Globus pallidus (tissue), 1 donor: ENCODE measurements around the gene RFNG.

Source experiments
- DNase-seq: peaks from one replicate; pipeline ENCODE4 v3.0.0-alpha.2; 2015; ENCODE audit warnings: low spot score

RFNG gene

DNA sequence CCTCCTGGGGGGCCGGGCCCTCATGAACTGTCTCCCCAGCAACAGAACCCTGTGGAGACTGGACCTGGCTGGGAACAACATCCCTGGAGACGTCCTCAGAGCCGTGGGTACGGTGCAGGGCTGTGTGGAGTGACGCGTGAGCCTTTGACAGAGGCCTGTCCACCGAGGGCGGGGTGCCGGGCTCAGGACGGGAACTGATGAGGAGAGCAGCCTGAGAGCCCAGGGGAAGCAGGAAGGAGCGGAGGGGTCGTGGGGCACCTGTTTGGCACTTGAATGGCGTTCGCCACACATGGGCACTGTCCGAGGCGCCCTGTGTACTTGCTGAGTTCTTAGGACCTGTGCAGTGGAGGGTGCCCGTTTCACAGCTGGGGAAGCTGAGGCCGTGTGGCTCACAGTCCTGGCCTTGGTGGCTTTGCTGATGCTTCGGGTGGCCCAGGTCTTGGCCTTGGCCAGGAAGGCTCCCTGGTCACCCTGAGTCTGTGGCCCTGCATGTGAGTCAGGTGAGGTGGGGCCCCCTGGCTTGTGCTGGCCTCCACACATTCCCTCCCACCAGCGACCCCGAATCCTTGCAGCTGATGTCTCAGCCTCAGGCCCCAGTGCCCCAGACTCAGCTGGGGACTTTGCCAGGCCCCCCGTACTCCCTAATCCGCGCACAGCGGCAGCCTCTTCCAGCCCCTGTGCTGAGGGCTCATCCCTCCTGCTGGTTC, 26.1 kb downstream of the RFNG start:
- no peak for DNase-seq

GRCh38 chr17:82024859-82025258, 26.8 kb downstream of the RFNG start:
- DNase-seq: no peak

DNA sequence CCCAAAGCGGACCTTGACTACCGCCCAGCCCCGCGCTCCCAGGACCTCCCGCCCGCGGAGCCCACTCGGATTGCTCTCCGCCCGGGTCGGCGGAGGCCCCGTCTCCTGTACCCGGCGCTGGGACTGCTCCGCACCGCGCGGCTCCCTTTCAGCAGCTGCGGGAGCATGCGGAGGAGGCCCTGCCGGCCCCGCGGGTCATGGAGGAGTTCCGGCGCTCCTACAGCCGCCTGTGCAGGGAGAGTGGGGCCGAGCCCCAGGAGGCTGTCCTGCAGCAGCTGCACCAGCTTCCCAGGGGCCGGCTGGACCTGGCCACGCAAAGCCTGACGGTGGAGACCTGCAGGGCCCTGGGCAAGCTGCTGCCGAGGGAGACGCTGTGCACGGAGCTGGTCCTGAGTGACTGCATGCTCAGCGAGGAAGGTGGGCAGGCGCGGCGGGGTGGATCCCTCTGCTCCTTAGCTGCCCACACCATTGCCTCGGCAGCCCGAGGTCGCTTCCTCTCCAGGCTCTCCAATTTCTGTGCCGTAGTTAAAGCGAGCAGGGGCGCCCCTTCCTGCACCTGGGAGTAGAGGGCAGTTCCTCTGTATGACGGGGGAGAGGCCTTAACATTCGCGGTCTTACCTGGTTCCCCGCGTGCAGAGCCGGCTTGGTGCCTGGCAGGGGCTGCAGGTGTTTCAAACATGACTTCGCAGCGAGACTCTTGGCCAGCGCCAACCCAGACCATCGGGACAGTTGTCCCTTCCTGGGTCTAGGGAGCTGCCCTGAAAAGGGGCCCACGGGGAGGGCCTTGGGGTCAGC, 28.0 kb downstream of the RFNG start:
- DNase-seq: no peak

DNA sequence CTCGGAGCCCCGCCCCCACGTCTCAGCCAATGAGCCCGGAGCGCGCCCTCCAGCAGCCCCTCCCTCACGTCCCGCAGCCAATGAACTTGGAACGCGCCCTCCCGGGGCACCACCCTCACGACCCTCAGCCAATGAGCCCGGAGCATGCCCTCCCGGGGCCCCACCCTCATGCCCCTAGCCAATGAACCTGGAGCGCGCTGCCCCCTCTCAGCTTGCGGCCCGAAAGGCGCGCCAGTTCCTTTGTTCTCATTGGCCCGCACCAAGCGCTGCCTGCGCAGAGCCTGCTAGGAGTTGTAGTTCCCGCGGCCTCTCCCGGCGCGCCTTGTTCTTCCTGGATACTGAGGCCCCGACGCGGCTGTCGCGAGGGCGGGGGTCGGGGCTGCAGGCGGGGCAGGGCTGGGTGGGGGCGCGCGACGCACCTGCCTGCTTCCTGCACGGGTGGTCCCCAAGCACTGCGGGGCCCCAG, 28.6 kb downstream of the RFNG start, which contains the start of gene LRRC45:
Gene LRRC45, plus strand, starts transcription at position 325 of the 466 bp plus-strand sequence. CDS start 339 bp downstream, outside the sequence.
- DNase-seq: peak; percentile 100

DNA sequence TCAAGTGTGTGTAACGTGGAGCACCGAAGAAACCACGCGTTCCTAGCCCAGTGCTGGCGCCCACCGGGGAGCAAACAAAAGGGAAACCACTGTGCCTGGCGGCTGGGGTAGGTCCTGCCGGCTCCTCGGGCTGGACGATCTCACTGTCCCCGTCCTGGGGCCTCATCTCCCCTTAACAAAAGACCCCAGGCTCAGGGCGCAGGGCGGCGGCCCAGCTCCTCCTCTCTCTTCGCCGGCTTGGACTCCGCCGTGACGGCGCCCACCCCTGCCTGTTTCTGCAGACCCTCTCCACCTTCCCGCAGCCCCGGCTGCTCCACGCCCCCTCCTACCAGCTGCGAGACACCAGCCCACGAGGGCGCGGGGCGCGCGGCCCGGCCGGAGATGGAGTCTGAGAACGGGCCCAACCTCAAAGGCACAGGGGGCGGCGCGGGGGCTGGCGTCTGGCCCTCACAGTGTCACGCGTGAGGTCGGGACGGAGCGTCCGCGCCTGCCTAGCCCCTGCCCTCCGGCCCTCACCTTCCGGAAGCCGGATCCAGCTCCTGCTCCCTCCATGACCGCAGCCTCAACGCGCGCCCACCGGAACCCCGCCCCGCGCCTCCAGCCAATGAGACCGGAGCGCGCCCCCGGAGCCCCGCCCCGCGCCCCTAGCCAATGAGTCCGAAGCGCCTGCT, 29.2 kb downstream of the RFNG start, which contains the start of gene CENPX:
Gene CENPX, minus strand, starts transcription at position 569 of the 671 bp plus-strand sequence. Its CDS starts 17 bp downstream, at position 552.
- no peak for DNase-seq

DNA sequence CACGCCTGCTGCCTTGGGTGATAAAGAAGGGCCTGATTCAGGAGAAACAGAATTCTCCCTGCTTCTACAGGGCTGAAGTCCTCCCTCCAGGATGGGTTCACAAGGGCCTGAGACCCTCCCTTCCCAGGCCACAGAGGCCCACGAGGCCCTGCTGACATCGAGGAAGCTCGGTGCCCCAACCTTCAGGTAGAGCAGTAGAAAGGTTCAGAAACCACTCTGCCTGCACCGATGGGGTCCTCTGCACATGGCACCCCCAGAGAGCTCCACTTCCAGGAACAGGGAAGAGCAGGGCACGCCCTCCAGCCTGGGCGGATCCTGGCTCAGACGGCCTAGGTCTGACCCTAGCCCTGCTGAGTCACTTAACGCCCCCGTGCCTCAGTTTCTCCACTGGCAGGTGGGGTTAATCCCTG, 29.7 kb downstream of the RFNG start:
- DNase-seq: no peak

- peak; percentile 80 for DNase-seq
Observed at GRCh38 chr17:82021107-82021899, 30.3 kb downstream of the RFNG start.

- no peak for DNase-seq
Observed at GRCh38 chr17:82020572-82021106, 31.0 kb downstream of the RFNG start.

- DNase-seq: no peak
Observed at GRCh38 chr17:82019690-82020571, 31.7 kb downstream of the RFNG start.

DNA sequence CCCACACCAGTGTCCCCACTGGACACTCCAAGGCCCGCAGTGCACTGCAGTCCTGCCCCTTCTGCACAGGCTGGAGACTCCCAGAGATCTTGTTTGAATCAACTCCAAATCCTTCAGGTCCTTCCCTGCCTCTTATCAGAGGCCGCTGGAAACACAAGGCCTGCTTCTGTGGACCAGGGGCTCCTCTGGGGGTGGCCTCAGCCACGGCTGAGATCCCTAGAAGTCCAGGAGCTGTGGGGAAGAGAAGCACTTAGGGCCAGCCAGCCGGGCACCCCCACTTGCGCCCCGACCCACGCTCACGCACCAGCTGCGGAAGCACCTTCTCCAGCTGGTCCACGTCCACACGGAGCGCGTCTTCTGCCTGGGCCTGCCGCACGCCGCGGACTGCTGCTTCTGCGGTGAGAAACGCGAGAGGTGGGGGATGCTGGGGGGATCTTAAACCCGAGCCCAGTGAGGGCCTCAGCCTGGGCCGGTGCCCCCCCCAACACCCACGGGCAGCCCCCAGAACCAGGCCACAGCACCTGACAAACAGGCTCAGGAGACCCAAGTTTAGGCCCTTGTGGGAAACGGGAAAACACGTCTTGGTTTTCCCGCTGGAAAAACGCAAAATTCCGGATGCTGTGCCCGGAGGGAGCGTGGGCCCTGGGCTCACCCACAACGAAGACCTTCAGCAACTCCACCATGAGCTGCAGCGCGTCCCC, 32.5 kb downstream of the RFNG start:
- no peak for DNase-seq

DNA sequence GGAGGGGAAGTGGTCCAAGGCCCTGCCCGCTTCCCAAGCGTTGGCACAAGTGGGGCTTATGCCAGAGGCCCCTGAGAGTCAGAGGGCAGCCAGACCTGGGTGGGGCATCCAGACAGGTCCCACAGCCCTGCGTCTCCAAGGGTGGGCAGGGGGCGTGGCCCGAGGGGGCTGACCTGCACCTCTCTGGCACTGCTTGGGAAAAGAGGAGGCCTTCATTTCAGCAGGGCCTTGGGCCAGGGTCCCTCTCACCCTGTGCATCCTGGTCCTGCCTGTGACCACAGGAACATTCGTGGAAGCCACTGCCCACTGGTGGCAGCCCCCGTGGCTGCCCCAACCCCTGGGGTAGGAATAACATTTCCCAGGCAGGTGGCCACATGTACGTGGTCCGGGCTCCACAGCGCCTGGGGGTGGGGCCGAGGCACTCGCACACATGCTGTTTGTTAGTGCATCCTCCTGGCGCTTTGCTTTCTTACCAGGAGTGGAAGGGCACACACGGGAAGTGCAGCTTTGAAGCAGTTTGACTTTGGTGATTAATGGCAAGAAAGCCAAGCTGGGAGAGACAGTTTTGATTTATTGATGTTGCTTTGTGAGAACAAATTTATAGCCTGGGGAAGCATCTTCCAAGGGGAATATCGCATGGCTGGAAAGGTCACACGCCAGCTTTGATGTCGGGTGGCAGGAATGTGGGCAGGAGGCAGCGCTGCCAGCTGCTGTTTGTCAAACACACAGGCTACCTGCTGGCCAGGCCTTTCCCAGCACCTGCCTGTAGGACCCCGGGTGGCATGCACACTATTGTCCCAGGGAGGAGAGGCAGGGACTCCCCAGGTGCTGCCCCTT, 33.2 kb downstream of the RFNG start:
- DNase-seq: no peak

DNA sequence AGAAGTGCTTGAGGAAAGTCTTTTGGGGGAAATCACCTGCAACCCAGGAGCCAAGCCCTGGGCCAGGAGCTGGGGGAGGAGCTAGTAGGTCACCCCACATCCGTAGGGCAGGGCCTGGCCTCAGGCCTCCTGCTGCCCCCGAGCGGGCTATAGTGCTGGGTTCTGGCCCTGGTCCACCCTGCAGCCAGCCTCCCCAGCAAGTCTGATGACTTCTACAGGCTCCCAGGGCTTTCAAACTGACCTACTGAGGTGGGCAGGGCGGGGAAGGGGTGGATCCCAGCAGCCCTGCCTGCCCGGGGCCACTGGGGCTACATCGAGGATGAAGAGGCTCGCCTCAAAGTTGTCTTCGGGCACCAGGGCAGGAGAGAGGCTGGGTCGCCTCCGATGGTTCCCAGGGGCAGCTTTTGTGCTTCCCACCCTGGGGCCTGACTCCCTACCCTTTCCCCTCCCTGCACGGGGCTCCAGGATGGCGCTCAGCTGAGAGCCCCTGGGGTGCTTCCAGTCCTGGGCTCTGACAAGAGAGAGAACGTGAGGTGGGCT, 33.9 kb downstream of the RFNG start:
- no peak for DNase-seq

- DNase-seq: no peak
Observed at GRCh38 chr17:82016875-82017459, 34.6 kb downstream of the RFNG start.

DNA sequence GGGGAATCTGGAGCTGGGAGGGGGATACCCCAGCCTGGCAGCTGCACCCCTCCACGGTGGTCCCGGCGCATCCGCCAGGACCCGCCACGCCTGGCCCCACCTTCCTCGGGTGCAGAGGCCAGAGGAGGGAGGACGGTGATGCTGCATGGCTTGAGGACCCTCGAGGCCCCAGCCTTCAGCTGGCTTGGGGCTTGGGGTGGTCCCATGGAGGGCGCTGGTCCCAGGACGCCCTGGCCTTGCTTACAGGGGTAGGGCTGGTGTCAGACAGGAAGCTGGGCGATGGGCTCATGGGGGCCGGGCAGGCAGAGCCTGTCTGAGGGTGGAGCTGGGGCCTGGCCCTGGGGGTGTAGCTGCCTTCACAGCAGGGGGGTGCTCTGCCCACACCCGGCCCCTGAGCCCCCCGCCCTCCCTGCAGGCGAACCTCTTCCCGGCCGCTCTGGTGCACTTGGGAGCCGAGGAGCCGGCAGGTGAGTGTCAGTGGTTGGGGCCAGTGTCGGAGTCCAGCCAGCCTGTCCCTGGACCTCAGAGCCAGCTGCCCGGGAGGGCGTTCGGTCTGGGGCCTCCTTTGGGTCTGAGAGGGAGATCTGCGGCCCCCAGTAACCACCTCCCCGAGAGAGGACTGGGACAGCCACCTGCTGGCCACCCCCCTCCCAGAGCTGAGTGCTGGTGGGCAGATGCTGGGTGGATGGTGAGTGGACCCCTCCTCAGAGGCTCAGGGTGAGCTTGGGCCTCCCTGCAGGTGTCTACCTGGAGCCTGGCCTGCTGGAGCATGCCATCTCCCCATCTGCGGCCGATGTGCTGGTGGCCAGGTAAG, 35.3 kb downstream of the RFNG start:
- no peak for DNase-seq

GRCh38 chr17:82015311-82015971, 36.2 kb downstream of the RFNG start:
- DNase-seq: no peak

- no peak for DNase-seq
Observed at GRCh38 chr17:82014971-82015310, 36.7 kb downstream of the RFNG start.

DNA sequence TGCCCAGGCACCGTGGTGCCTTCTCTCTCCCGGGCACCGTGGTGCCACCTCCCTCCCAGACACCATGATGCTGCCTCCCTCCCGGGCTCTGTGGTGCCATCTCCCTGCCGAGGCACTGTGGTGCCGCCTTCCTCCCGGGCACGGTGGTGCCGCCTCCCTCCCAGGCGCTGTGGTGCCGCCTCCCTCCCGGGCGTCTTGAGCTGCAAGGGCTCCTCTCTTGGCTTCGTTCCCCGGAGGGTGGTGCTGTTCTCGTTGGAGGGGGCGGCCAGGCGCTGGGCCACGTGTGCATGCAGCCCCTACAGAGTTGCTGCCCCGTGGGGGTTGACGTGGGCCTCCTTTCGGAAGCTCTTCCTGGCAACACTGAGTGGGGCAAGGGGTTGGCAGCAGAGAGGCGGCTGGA, 37.2 kb downstream of the RFNG start:
- DNase-seq: no peak
